Large intestine (tissue), 3 donors: Measurements from ENCODE around the gene NRIP2. TPM values are rescaled to one million over a fixed set of nuclear protein-coding genes. Genes with fewer than 3 reads are reported as not detected.

Experiments used
- DNase-seq, 2 donors: peaks; one replicate each; pipeline versions ENCODE4 v3.0.0 to v3.0.0-alpha.2; 2013
- H3K27ac ChIP-seq: one replicate; pipeline ENCODE4 v1.5.1; 2013; ENCODE audit warnings: low read length
- H3K27me3 ChIP-seq: 2 replicates; pipeline ENCODE4 v1.6.1; 2013; ENCODE audit warnings: low read length; ENCODE audit not compliant: control insufficient read depth, insufficient read depth
- H3K36me3 ChIP-seq: 2 replicates; pipeline ENCODE4 v1.6.1; 2013; ENCODE audit warnings: low read length; ENCODE audit not compliant: control insufficient read depth, insufficient read depth
- H3K4me1 ChIP-seq: one replicate; pipeline ENCODE4 v1.6.1; 2013; ENCODE audit warnings: low read length; ENCODE audit not compliant: control insufficient read depth, insufficient read depth
- H3K4me3 ChIP-seq: one replicate; pipeline ENCODE4 v1.5.1; 2013; ENCODE audit warnings: low read length
- H3K9me3 ChIP-seq: one replicate; pipeline ENCODE4 v1.6.1; 2013; ENCODE audit warnings: mild to moderate bottlenecking, low read depth, low read length, moderate library complexity; ENCODE audit not compliant: control insufficient read depth
- WGBS: methylation state at CpG from one replicate; pipeline ENCODE4 v1.1.5; 2013; ENCODE audit warnings: low lambda C conversion rate; ENCODE audit not compliant: insufficient coverage; 5-methylcytosine and 5-hydroxymethylcytosine counted together
- polyA plus RNA-seq: library from polyadenylated mRNA; unstranded; fragments of 120-200 nt; gene quantifications from one replicate; pipeline ENCODE4 v1.2.1, GENCODE V29; 2013

NRIP2 gene
- polyA plus RNA-seq, 1 donor = 4.2 TPM

DNA sequence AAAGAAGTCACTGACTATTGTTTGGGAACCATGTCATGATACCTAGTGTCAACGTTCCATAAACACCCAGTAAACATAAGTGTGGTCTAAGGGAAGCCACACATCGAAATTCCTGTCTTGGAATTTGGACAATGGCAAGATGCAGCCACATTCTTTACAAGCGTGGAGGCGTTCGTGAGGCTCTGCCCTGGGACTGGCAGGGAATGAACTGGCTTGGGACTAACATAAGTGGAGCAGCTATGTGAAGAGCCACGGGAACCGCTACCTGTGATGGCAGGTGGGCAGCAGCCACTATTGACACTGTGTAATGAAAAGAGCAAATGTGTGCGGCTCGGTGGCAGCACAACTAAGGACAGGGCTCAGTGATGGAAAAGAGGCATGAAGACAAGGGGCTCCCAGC, 10.0 kb upstream of the NRIP2 start:
- no peaks in the 10 kb centered on the region for H3K9me3 ChIP-seq
- DNase-seq = no peak
- no CpG with 5 or more reads among the region's 9 CpGs for WGBS
- no peaks in the 10 kb centered on the region for H3K27me3 ChIP-seq
- H3K4me3 ChIP-seq = no peak overlapping the region
- H3K4me1 ChIP-seq = peaks cover 10% of the 10 kb centered on the region
- H3K27ac ChIP-seq = no peak overlapping the region
- H3K36me3 ChIP-seq = peaks cover 14% of the 10 kb centered on the region

- Histone ChIP-seq H3K27ac (no peak overlapping the region), H3K4me3 (no peak overlapping the region), H3K36me3 (peaks cover 14% of the 10 kb centered on the region), H3K9me3 (no peaks in the 10 kb centered on the region), H3K4me1 (no peaks in the 10 kb centered on the region), H3K27me3 (no peaks in the 10 kb centered on the region)
- WGBS = no CpG with 5 or more reads among the region's 5 CpGs
- no peak for DNase-seq
Measured at GRCh38 chr12:2842948-2843347, 8.1 kb upstream of the NRIP2 start.

GRCh38 chr12:2841056-2841650, 6.3 kb upstream of the NRIP2 start:
- no peak for DNase-seq
- no peaks in the 10 kb centered on the region for H3K27me3 ChIP-seq
- H3K9me3 ChIP-seq = no peaks in the 10 kb centered on the region
- no peak overlapping the region for H3K27ac ChIP-seq
- no peaks in the 10 kb centered on the region for H3K4me1 ChIP-seq
- no CpG with 5 or more reads among the region's 9 CpGs for WGBS
- H3K4me3 ChIP-seq = no peak overlapping the region
- H3K36me3 ChIP-seq = peaks cover 14% of the 10 kb centered on the region

GRCh38 chr12:2836574-2836973, 1.7 kb upstream of the NRIP2 start:
- H3K4me3 ChIP-seq = no peak overlapping the region
- H3K36me3 ChIP-seq = peaks cover 15% of the 10 kb centered on the region
- no CpG with 5 or more reads among the region's 8 CpGs for WGBS

DNA sequence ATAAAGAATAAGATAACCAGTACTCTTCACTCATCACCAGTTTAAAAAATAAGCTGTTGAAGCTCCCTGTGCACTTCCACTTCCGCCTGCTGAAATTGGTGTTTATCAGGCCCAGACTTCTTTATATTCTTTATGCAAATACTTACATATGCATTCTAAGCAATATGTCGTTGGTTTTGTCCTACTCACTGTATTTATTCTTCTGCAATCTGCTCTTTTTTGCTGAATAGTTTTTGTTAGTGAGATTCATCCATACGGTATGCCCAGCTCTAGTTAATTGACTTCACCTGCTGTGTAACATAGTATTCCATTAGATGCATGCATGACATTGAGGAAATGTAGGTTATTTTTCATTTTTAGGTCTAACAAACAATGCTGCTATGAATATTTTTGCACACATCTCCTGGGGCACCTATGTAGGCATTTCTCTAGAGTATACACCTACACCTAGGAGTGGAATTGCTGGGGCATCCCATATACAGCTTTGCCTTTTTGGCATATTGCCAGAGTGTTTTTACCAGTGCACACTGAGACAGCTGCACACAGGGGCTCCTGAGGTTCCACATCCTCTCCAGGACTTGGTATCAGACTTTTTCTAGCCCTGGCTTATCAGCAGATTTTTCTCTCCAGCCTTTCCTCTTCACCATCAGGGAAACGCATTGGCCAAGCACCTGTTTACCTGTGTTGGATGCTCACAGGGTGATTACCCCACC, 1.0 kb upstream of the NRIP2 start:
- H3K27me3 ChIP-seq = peaks cover 3% of the 10 kb centered on the region
- peaks cover 8% of the 10 kb centered on the region for H3K36me3 ChIP-seq
- WGBS = 93% methylated on average over 2 of the region's 4 CpGs
- no peak for DNase-seq
- H3K27ac ChIP-seq = no peak overlapping the region
- no peaks in the 10 kb centered on the region for H3K4me1 ChIP-seq
- H3K4me3 ChIP-seq = no peak overlapping the region
- H3K9me3 ChIP-seq = no peaks in the 10 kb centered on the region

More at GRCh38 chr12:2836574-2836973, 1.7 kb upstream of the NRIP2 start:
- Histone ChIP-seq H3K9me3 (no peaks in the 10 kb centered on the region), H3K27ac (no peak overlapping the region), H3K4me1 (no peaks in the 10 kb centered on the region), H3K27me3 (peaks cover 3% of the 10 kb centered on the region)
- no peak for DNase-seq

DNA sequence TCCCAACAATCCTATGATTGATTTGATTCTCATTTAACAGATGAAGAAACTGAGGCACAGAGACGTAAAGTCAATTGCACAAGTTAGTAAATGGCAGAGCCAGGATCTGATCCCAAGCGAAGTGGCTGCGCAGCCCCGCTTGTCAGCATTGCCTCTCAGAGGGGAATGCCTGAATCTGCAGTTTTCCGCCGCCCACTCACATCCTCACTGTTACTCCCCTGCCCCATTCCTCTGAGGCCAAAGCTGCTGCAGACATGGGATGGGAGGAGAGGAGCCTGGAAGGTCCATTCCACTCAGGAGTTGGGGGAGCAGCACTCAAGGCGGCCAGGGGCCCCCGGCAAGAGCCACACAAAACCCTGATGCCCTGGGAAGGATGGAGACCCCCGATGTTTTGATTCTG, 1.0 kb downstream of the NRIP2 start:
- no peaks in the 10 kb centered on the region for H3K9me3 ChIP-seq
- H3K4me1 ChIP-seq = no peaks in the 10 kb centered on the region
- H3K36me3 ChIP-seq = peaks cover 18% of the 10 kb centered on the region
- no peak overlapping the region for H3K27ac ChIP-seq
- H3K27me3 ChIP-seq = peaks cover 3% of the 10 kb centered on the region
- no peak for DNase-seq
- no peak overlapping the region for H3K4me3 ChIP-seq
- WGBS = 100% methylated on average over 1 of the region's 9 CpGs

GRCh38 chr12:2833327-2833726, 1.5 kb downstream of the NRIP2 start:
- no peaks in the 10 kb centered on the region for H3K4me1 ChIP-seq
- H3K36me3 ChIP-seq = peaks cover 19% of the 10 kb centered on the region
- peaks cover 3% of the 10 kb centered on the region for H3K27me3 ChIP-seq
- WGBS = 40% methylated on average over 1 of the region's 5 CpGs
- no peak for DNase-seq
- H3K27ac ChIP-seq = no peak overlapping the region
- no peak overlapping the region for H3K4me3 ChIP-seq
- H3K9me3 ChIP-seq = no peaks in the 10 kb centered on the region

DNA sequence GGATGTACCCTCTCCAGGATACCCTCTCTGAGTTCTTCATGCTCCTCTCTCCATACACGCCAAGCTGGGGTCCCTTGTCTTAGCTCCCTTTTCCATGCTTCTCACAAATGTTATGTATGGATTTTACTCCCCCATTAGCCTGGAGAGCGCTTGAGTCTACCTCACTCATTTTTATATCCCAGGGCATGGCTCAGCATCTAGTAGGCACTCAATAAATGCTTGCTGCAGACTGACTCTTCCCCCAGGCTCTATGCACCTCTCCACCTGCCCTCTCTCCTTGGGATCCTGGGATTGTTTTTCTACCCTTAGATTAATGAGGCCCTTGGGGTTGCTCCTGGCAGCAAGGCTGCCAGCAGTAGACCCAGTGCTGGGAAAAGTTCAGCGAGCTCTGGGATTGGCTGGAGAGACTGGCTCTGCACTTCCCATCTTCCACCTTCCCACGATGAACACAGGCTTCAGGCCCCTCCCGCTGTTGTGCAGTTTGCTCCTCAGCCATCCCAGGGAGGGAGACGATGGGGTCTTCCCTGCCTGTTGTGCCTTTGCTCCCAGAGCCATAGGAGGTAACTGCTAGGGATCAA, 2.2 kb downstream of the NRIP2 start:
- peaks cover 26% of the 10 kb centered on the region for H3K36me3 ChIP-seq
- H3K27ac ChIP-seq = no peak overlapping the region
- peaks cover 3% of the 10 kb centered on the region for H3K27me3 ChIP-seq
- DNase-seq = no peak
- WGBS = no CpG with 5 or more reads among the region's 6 CpGs
- H3K9me3 ChIP-seq = no peaks in the 10 kb centered on the region
- H3K4me1 ChIP-seq = no peaks in the 10 kb centered on the region
- no peak overlapping the region for H3K4me3 ChIP-seq

- no peak overlapping the region for H3K27ac ChIP-seq
- no peaks in the 10 kb centered on the region for H3K4me1 ChIP-seq
- DNase-seq = no peak
- H3K9me3 ChIP-seq = no peaks in the 10 kb centered on the region
- no peak overlapping the region for H3K4me3 ChIP-seq
- WGBS = 90% methylated on average over 2 of the region's 6 CpGs
- H3K36me3 ChIP-seq = peaks cover 58% of the 10 kb centered on the region
- no peaks in the 10 kb centered on the region for H3K27me3 ChIP-seq
Measured at GRCh38 chr12:2829275-2829674, 5.6 kb downstream of the NRIP2 start.

DNA sequence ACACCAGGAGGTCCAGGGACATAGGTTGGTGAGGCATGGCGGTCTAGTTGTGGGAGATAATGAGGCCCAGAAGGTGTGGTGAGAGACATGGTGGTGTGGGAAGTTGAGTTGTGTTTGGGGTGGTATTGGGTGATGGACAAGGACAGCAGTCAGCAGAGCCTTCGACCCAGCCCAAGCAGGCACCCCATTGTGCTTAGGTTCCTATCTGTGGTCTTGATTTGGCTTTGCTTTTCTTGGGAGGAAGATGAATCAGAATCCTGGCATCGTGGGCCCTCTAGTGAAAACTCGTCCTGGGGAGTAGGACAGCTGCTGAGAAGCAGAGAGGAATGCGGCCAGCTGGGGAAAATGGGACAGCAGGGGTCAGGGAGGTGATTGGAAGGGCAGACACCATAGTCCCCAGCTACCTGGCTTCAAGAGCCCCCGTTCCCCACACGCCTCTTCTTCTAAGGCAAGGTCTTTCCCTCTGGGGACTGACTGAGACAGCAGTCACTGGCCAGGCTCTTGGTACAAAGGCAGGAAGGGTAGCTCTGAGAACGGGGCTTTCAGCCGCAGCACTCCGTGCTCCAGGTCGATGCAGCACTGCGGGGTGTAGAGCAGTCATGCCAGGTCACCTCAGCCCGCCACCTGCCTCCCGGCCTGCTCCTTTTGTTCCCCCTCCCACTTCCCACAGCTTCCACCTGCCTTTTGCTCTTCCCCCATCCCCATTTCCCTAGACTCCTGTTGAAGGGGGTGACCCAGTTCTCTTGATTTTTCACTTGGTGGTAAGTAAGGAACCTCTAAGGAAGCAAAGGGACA, 7.9 kb downstream of the NRIP2 start:
- no peak for DNase-seq

More for the DNA sequence above, 7.9 kb downstream of the NRIP2 start:
- Histone ChIP-seq H3K9me3 (no peaks in the 10 kb centered on the region), H3K4me3 (no peak overlapping the region), H3K27ac (no peak overlapping the region), H3K36me3 (peaks cover 79% of the 10 kb centered on the region), H3K4me1 (no peaks in the 10 kb centered on the region), H3K27me3 (no peaks in the 10 kb centered on the region)
- no CpG with 5 or more reads among the region's 14 CpGs for WGBS
